Mesothelial cell of epicardium (in vitro differentiated cells): ENCODE measurements around the gene LIMS2. TPM values are rescaled to one million over a fixed set of nuclear protein-coding genes. Genes with fewer than 3 reads are reported as not detected.

Source experiments
- DNase-seq, 2 experiments: peaks; one replicate each; pipeline ENCODE4 v3.0.0; 2021; ENCODE audit warnings: low spot score in 2 of 2; ENCODE audit not compliant: unreplicated experiment in 2 of 2
- H3K27ac Mint-ChIP-seq: 2 replicates; pipeline ENCODE4 v1.8.0; 2021; ENCODE audit warnings: mixed read lengths
- H3K27me3 Mint-ChIP-seq: 2 replicates; pipeline ENCODE4 v1.8.0; 2021; ENCODE audit warnings: low read depth, mixed read lengths
- H3K36me3 Mint-ChIP-seq: 2 replicates; pipeline ENCODE4 v1.8.0; 2021; ENCODE audit warnings: mixed read lengths
- H3K4me1 Mint-ChIP-seq: 2 replicates; pipeline ENCODE4 v1.8.0; 2021; ENCODE audit warnings: mixed read lengths
- H3K4me3 Mint-ChIP-seq: 2 replicates; pipeline ENCODE4 v1.8.0; 2021; ENCODE audit warnings: mild to moderate bottlenecking, moderate library complexity, mixed read lengths
- H3K9me3 Mint-ChIP-seq: 2 replicates; pipeline ENCODE4 v1.8.0; 2021; ENCODE audit warnings: mixed read lengths
- total RNA-seq: library from RNA; stranded (reverse); gene quantifications from 3 replicates; pipeline ENCODE4 v1.2.1, GENCODE V29; 2021
- TF ChIP-seq, protein P1 (sequence below): fragments of 200-600 bp; sonication (generic); IDR thresholded peaks from one replicate; pipeline ENCODE4 v1.5.0; 2021; ENCODE audit warnings: antibody characterized with exemption; ENCODE audit not compliant: unreplicated experiment

LIMS2 gene
- total RNA-seq, 1 donor from 2014 or later: 11.9 TPM

DNA sequence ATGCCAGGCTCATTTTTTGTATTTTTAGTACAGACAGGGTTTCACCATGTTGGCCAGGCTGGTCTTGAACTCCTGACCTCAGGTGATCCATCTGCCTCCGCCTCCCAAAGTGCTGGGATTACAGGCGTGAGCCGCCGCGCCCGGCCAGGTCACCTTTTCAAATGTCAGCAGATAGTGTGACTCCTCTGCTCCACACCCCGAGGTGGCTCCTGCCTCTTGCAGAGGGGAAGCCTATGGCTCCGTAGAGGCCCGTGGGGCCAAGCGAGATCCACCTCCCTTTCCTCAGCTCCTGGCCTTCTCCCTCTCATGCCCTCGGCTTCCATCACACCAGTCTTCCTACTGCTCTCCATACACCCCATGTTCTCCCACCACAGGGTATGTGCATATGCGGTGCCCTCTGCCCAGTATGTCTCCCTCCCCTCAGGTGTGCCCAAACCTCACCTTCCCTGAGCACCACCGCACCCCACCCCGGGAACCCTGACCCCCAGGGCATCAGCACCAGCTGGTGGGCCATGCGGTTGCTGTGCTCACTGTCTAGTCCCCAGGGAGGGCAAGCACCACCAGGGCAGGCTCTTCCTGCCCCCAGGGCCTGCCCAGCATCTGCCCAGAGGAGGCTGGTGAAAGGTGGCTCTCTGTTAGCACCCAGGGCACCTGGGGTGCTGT is 18.6 kb downstream of the LIMS2 start:
- no peak for DNase-seq
- TF ChIP-seq, protein P1, sequence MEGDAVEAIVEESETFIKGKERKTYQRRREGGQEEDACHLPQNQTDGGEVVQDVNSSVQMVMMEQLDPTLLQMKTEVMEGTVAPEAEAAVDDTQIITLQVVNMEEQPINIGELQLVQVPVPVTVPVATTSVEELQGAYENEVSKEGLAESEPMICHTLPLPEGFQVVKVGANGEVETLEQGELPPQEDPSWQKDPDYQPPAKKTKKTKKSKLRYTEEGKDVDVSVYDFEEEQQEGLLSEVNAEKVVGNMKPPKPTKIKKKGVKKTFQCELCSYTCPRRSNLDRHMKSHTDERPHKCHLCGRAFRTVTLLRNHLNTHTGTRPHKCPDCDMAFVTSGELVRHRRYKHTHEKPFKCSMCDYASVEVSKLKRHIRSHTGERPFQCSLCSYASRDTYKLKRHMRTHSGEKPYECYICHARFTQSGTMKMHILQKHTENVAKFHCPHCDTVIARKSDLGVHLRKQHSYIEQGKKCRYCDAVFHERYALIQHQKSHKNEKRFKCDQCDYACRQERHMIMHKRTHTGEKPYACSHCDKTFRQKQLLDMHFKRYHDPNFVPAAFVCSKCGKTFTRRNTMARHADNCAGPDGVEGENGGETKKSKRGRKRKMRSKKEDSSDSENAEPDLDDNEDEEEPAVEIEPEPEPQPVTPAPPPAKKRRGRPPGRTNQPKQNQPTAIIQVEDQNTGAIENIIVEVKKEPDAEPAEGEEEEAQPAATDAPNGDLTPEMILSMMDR: no peak
- H3K4me3 Mint-ChIP-seq: no peak overlapping the region
- peaks cover 9% of the 10 kb centered on the region for H3K4me1 Mint-ChIP-seq
- no peaks in the 10 kb centered on the region for H3K9me3 Mint-ChIP-seq
- H3K27me3 Mint-ChIP-seq: no peaks in the 10 kb centered on the region
- no peaks in the 10 kb centered on the region for H3K36me3 Mint-ChIP-seq
- H3K27ac Mint-ChIP-seq: no peak overlapping the region

DNA sequence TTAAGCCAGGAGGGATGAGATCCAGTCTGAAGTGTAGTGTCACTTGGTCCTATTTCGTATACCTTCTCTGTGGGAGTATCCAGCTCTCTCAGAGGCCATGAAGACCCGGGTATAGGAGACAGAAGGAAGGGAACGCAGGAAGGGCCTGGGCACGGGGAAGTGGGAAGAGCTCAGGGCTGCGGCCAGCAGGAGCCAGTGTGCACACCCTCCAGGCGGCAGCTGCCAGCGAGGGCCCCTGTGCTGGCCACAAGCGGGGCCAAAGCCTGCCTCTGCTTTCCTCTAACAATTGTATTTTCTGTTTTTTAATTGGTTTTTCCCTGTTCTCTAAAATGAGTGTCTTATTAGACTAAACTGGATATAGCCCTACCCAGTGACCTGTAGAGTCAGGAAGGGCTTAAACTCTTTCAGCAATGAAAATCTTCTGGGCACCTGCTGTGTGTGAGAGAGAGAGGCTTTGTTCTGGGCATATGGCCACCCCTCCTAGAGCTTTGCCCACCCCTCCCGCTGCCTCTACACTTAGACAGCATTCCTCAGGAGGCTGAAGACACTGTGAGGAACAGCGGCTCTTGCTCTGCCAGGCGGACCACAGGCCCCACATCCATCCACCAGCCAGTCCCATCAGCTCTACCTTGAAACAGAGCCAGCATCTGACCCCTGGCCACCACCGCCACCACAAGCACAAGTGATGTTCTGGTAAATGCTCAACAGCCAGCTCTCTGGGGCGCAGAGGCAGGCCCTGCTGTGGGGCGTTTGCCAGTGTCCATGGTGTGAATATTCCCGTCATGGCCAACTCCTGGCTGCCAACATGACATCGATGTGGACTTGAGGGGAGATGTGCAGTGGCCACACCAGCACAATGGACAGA is 19.9 kb downstream of the LIMS2 start:
- Mint-ChIP-seq H3K27me3 (no peaks in the 10 kb centered on the region), H3K4me3 (no peak overlapping the region), H3K36me3 (no peaks in the 10 kb centered on the region), H3K4me1 (peaks cover 9% of the 10 kb centered on the region), H3K9me3 (no peaks in the 10 kb centered on the region), H3K27ac (no peak overlapping the region)
- no peak for DNase-seq
- TF ChIP-seq, protein P1: no peak

DNA sequence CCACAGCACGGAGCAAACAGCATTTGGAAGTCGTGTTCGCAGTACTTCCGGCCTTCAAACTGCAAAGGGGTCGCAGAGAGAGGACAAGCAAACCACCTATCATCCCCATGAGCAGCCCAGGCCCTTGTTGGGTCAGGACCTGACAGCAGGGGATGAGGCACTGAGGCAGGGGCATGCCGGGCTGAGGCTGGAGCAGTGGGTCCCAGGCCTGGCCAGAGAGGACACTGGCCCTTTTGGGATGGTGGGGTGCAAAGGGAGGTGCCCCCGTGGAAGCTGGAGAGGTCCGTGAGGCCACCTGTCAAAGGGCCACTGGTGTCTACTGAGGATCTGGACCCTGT is 20.5 kb downstream of the LIMS2 start:
- H3K4me1 Mint-ChIP-seq: peaks cover 9% of the 10 kb centered on the region
- H3K4me3 Mint-ChIP-seq: no peak overlapping the region
- DNase-seq: no peak
- TF ChIP-seq, protein P1: no peak
- H3K27me3 Mint-ChIP-seq: no peaks in the 10 kb centered on the region
- H3K27ac Mint-ChIP-seq: no peak overlapping the region
- no peaks in the 10 kb centered on the region for H3K9me3 Mint-ChIP-seq
- no peaks in the 10 kb centered on the region for H3K36me3 Mint-ChIP-seq

DNA sequence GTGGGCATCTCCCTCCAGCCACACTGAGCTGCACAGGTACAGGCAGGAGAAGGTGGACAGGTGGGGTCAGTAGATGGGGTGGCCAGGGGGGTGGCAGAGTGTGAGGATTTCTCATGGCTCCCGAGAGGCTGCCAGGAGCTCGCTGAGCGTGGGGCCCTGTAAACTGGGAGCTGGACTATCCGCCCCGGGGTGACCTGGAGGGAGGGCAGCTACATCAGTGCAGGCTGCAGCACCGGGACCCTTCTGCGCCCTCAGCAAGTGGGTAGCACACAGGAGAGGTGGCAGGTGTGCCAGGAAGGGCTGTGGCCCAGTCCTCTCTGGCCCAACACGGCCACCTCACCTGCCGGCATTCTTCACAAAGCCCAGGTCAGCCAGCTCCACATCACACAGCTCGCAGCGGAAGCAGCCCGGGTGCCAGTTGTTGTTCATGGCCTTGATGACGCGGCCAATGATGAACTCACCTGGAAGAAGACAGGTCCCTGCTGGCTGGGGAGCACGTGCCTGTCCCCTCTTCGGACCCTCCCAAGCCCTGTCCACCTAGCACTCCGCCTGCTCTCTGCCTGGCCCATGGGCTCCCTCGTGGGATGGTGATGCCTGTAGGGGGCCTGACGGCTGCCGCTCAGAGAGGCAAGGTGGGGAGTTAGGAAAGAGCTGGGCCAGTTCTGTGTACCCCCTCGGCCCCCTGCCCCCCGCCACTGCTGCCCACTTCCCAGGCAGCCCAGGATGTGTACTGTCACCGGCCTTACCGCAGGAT is 21.1 kb downstream of the LIMS2 start:
- no peak for DNase-seq
- TF ChIP-seq, protein P1: no peak
- no peak overlapping the region for H3K27ac Mint-ChIP-seq
- H3K4me3 Mint-ChIP-seq: no peak overlapping the region
- no peaks in the 10 kb centered on the region for H3K27me3 Mint-ChIP-seq
- H3K4me1 Mint-ChIP-seq: peaks cover 12% of the 10 kb centered on the region
- no peaks in the 10 kb centered on the region for H3K36me3 Mint-ChIP-seq
- no peaks in the 10 kb centered on the region for H3K9me3 Mint-ChIP-seq

DNA sequence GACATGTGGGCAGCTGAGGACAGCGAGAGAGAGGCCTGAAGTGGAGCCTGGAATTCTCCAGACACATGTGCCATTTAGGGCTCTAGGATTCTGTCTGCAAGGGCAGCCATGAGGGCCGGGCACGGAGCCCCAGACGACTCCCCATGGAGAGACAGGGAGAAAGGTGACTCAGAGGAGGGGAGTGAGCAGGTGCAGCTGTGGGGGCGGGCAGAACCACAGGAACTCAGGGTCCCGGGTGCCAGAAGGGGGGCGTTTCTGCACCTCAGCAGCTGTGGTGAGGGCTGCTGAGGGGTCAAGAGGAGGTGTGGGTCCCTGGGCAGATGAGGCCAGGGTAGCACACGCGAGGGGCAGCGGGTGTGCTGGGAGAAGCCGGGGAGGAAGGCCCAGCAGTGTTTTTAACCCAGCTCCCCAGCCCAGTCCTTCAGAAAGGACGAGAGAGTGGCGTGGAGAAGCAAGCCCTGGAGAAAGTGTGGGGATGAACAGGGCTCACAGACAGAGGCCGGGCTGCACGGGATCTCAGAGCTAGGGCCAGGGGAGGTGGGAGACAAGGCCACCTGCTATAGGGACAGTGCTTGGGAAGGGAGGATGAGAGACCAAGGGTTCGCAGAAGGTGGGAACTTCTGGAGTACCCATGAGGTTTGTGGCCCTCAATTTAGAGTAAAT is 21.8 kb downstream of the LIMS2 start:
- H3K9me3 Mint-ChIP-seq: no peaks in the 10 kb centered on the region
- no peaks in the 10 kb centered on the region for H3K27me3 Mint-ChIP-seq
- no peak for DNase-seq
- no peak overlapping the region for H3K4me3 Mint-ChIP-seq
- no peaks in the 10 kb centered on the region for H3K36me3 Mint-ChIP-seq
- peaks cover 12% of the 10 kb centered on the region for H3K4me1 Mint-ChIP-seq
- TF ChIP-seq, protein P1: no peak
- no peak overlapping the region for H3K27ac Mint-ChIP-seq
